SK-N-SH (cell line): Measurements from ENCODE around the gene MLST8.

ENCODE experiments used
- CHD2 ChIP-seq: fragments of 150-350 bp; IDR thresholded peaks from 2 replicates; pipeline ENCODE4 v1.6.1; 2018; ENCODE audit warnings: low read length; ENCODE audit not compliant: partially characterized antibody
- CTCF ChIP-seq: fragments of 200-600 bp; sonication (generic); IDR thresholded peaks from 2 replicates; pipeline ENCODE4 v1.6.1; 2017; ENCODE audit warnings: antibody characterized with exemption, mild to moderate bottlenecking, moderate library complexity
- EZH2phosphoT487 ChIP-seq: fragments of 200-600 bp; sonication (generic); IDR thresholded peaks from 2 replicates; pipeline ENCODE4 v1.6.1; 2017; ENCODE audit warnings: low read depth, mixed run types, mild to moderate bottlenecking, antibody characterized with exemption, moderate library complexity, borderline replicate concordance
- NFIC ChIP-seq: IDR thresholded peaks from 2 replicates; pipeline ENCODE4 v1.4.0; 2012; ENCODE audit warnings: borderline replicate concordance
- SMC3 ChIP-seq: IDR thresholded peaks from 2 replicates; pipeline ENCODE4 v1.6.1; 2012; ENCODE audit warnings: low read depth, low read length, improper control_type of control experiment
- TAF1 ChIP-seq: IDR thresholded peaks from 2 replicates; pipeline ENCODE4 v1.6.1; 2012; ENCODE audit warnings: low read depth, mild to moderate bottlenecking, low read length, moderate library complexity, borderline replicate concordance
- TF ChIP-seq, protein P1 (sequence below): IDR thresholded peaks from 2 replicates; pipeline ENCODE4 v1.4.0; 2012; ENCODE audit warnings: low read depth, borderline replicate concordance

GRCh38 chr16:2244301-2244700 lies 39.0 kb downstream of the MLST8 start:
- TF ChIP-seq EZH2phosphoT487 (no peak), CTCF (no peak), SMC3 (no peak), NFIC (no peak), CHD2 (no peak), TAF1 (no peak)
- TF ChIP-seq, protein P1, sequence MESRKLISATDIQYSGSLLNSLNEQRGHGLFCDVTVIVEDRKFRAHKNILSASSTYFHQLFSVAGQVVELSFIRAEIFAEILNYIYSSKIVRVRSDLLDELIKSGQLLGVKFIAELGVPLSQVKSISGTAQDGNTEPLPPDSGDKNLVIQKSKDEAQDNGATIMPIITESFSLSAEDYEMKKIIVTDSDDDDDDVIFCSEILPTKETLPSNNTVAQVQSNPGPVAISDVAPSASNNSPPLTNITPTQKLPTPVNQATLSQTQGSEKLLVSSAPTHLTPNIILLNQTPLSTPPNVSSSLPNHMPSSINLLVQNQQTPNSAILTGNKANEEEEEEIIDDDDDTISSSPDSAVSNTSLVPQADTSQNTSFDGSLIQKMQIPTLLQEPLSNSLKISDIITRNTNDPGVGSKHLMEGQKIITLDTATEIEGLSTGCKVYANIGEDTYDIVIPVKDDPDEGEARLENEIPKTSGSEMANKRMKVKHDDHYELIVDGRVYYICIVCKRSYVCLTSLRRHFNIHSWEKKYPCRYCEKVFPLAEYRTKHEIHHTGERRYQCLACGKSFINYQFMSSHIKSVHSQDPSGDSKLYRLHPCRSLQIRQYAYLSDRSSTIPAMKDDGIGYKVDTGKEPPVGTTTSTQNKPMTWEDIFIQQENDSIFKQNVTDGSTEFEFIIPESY = no peak
